ENCODE results near the gene FBXO10.
"Not testable (repeated sequence)": the region's sequence is repeated elsewhere in the genome, so short reads cannot be mapped to it uniquely, and the experiment has no call there.

The FBXO10 gene

GRCh38 chr9:37575921-37576721 is at the start of gene FBXO10:
FBXO10 (minus strand) TSS chr9:37576380; CDS start chr9:37541768, 34,612 bp downstream.
- no peak for FAIRE-seq

- FAIRE-seq: no peak
Measured at GRCh38 chr9:37625758-37626147, 49.6 kb upstream of the FBXO10 start.

- FAIRE-seq: no peak
Measured at GRCh38 chr9:37625036-37625757, 49.0 kb upstream of the FBXO10 start.

GRCh38 chr9:37624073-37624472 is 47.9 kb upstream of the FBXO10 start:
- FAIRE-seq: no peak

- FAIRE-seq: no peak
Measured at GRCh38 chr9:37623267-37623666, 47.1 kb upstream of the FBXO10 start.

GRCh38 chr9:37622462-37622861 is 46.3 kb upstream of the FBXO10 start:
- FAIRE-seq: no peak

GRCh38 chr9:37621273-37622121 is 45.3 kb upstream of the FBXO10 start:
- no peak for FAIRE-seq

GRCh38 chr9:37620396-37620795 is 44.2 kb upstream of the FBXO10 start:
- no peak for FAIRE-seq

GRCh38 chr9:37619806-37620205 is 43.6 kb upstream of the FBXO10 start:
- no peak for FAIRE-seq

GRCh38 chr9:37618817-37619216 is 42.6 kb upstream of the FBXO10 start:
- no peak for FAIRE-seq

- no peak for FAIRE-seq
Measured at GRCh38 chr9:37617832-37618231, 41.7 kb upstream of the FBXO10 start.

GRCh38 chr9:37617161-37617560 is 41.0 kb upstream of the FBXO10 start:
- FAIRE-seq: no peak

GRCh38 chr9:37611961-37612360 is 35.8 kb upstream of the FBXO10 start:
- no peak for FAIRE-seq

GRCh38 chr9:37611014-37611413 is 34.8 kb upstream of the FBXO10 start:
- FAIRE-seq: no peak

- FAIRE-seq: no peak
Measured at GRCh38 chr9:37609735-37610397, 33.7 kb upstream of the FBXO10 start.

GRCh38 chr9:37608250-37608649 is 32.1 kb upstream of the FBXO10 start:
- FAIRE-seq: no peak

GRCh38 chr9:37604296-37604695 is 28.1 kb upstream of the FBXO10 start:
- FAIRE-seq: no peak

GRCh38 chr9:37602817-37603216 is 26.6 kb upstream of the FBXO10 start:
- no peak for FAIRE-seq

- FAIRE-seq: not testable (repeated sequence)
Measured at GRCh38 chr9:37602061-37602460, 25.9 kb upstream of the FBXO10 start.

- FAIRE-seq: no peak
Measured at GRCh38 chr9:37596504-37596903, 20.3 kb upstream of the FBXO10 start.

- no peak for FAIRE-seq
Measured at GRCh38 chr9:37593883-37594448, 17.8 kb upstream of the FBXO10 start.

Data from G401.6 (cell line).